Stimulated activated CD8-positive, alpha-beta memory T cell treated with anti-CD3 and anti-CD28 coated beads, Interleukin-2, amount 100 ng/mL, for 1 hour (primary cell): ENCODE data around the gene SLC49A3.
"Not testable (repeated sequence)": the region's sequence is repeated elsewhere in the genome, so short reads cannot be mapped to it uniquely, and the experiment has no call there.

Experiments
- DNase-seq, 2 donors: peaks; one replicate each; pipeline ENCODE4 v3.0.0-alpha.2; 2020; ENCODE audit warnings: low read depth in 2 of 2

The SLC49A3 gene

GRCh38 chr4:681736-682451 is 7.1 kb downstream of the SLC49A3 start:
- no peak for DNase-seq

DNA sequence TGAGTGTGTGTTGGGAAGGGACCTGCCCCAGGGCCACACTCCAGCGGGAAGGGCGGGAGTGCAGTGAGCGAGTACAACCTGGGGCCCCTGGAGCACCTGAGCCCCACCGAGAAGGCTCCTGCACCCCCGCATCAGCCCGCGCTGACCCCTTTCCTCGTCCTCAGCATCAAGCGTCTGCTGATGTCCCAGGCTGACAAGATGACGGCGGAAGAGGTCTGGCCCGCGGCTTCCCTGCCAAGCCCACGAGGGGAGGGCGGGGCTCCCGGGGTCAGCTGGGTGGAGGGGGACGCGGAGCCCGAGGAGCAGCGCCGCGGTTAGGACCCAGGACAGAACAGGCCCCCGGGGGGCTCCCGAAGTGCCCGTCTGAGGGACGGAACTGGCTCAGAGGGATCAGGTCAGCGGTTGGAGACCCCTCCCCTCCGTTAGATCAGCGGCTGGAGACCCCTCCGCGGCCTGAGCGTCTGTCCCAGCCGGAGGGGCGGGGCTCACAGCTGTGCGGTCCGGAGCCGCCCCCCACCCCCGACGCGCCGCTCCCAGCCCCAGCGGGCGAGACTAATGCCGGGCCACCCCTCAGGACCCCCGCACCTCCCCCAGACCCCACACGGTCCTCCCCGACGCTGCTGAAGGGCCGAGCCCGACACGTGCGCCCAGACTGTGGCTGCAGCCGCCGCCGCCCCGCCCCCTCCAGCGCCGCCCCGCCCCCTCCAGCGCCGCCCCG is 7.9 kb downstream of the SLC49A3 start:
- DNase-seq: no peak

DNA sequence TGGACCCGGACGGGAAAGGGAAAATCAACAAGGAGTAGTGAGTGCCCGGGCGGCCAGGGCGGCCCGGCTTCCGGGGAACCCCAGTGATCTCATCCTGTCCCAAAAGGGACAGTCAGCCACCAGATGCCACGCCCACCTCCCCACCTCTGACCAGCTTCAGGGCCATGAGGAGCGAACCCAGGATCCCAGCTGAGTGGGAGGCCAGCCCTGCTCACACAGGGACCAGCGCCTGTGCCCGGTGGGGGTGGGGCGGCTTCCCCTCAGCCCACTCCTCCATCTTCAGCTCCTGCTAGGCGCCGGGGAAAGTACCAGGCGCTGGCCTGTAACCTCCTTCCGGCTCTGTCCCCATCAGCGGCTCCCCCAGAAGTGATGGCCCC is 8.4 kb downstream of the SLC49A3 start:
- DNase-seq: no peak

DNA sequence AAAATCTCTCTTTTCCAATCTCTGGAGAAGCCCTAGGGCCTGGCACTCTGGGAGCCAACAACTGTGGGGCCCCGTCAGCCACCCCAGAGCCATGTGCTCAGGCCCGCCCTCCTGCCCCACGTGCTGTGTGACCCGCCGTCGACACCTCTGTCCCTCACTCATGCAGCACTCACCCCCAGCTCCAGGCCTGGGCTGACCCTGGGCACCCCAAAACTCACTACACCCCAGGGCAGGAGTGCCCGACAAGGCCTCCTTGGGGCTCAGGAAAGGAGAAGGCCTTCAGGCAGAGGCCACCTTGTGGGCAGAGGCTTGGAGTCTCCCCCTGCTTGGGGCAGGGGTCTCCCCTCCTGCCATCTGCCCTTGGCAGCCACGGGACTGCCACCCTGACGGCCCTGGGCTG is 8.9 kb downstream of the SLC49A3 start:
- DNase-seq: no peak

DNA sequence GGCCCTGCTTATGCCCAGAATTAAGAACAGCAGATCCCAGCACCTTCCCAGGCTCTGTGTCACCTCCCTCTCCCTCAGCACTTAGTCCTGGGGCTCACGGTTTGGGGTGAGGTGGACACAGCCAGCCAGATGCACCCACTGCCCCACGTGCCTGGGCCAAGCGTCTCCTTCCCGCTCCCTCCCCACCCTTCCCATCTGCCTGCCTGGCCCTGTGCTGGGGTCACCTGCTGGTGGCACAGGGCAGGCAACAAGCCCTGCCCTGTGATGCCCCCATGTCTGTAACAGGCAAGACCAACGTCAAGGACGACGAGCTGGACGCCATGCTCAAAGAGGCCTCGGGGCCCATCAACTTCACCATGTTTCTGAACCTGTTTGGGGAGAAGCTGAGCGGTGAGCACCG is 9.3 kb downstream of the SLC49A3 start:
- DNase-seq: no peak

DNA sequence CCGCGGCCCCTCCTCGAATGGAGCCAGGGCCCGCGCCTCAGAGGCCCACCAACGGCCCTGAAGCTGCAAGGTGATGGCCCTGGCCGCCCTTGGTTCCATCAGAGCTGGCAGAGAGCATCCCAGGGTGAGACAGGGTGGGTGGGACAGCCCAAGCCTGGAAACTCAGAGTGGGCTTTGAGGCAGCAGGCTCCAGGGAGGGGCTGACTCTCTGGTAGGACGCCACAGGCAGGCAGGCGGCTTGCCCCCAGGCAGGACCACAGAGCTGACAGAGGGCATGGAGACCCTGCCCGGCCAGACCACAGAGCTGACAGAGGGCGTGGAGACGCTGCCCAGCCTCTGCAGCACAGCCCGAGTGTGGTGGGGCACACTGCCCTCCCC is 9.9 kb downstream of the SLC49A3 start:
- no peak for DNase-seq

GRCh38 chr4:678331-679103 is 10.4 kb downstream of the SLC49A3 start:
- no peak for DNase-seq

DNA sequence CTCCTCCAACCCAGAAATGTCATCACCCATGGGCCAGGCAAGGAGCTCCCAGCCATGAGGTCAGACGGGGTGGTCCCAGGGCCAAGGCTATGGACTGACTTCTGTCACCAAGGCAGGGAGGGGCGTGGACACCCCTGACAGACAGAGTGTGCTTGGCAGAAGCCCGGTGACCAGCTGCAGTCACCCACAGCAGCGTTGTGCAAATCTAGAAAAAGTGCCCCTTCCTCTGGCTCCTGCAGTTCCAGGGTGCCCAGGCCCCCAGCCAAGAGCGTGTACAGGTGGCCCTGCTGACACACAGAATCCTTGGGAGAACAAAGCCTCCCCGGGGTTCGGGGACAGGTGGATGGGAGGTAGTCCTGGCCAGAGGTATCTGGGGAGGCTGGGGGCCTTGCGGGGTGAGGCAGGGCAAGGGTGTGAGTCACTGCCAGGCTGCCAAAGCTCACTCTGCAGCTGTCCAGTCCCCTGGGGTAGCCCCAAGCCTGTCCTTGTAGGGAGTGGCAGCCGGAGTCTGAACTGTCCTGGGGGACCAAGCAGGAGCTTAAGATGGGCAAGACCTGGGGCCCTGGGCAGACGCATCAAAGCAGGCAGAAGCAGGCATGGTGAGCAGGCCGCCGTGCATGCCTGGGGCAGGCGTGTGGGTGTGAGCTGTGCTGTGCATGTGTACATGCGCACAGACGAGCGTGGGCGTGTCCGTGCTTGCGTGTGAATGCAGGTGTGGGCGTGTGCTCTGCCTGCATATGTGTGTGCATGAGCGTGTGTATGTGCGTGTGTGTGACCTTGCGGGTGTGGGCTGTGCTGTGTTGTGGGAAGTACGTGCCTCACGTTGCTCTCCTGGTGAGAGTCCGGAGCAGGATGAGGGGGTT is 11.3 kb downstream of the SLC49A3 start:
- no peak for DNase-seq

DNA sequence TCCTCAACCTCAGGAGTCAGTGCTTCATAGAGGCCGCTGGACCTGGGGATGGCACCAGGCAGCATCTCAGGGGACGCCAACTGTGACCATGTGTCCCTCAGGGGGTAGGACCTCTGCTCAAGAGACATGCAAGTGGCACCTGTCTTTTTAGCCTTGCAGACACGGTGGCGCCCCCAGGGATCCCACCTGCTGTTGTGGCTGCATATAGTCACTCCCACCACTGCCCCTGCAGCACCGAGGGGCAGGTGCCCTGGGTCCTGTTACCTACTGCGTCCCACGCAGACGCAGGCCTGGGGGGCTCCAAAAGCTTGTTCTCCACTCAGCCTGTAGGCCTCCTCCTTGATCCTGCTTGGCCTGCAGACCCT is 12.1 kb downstream of the SLC49A3 start:
- DNase-seq: no peak

DNA sequence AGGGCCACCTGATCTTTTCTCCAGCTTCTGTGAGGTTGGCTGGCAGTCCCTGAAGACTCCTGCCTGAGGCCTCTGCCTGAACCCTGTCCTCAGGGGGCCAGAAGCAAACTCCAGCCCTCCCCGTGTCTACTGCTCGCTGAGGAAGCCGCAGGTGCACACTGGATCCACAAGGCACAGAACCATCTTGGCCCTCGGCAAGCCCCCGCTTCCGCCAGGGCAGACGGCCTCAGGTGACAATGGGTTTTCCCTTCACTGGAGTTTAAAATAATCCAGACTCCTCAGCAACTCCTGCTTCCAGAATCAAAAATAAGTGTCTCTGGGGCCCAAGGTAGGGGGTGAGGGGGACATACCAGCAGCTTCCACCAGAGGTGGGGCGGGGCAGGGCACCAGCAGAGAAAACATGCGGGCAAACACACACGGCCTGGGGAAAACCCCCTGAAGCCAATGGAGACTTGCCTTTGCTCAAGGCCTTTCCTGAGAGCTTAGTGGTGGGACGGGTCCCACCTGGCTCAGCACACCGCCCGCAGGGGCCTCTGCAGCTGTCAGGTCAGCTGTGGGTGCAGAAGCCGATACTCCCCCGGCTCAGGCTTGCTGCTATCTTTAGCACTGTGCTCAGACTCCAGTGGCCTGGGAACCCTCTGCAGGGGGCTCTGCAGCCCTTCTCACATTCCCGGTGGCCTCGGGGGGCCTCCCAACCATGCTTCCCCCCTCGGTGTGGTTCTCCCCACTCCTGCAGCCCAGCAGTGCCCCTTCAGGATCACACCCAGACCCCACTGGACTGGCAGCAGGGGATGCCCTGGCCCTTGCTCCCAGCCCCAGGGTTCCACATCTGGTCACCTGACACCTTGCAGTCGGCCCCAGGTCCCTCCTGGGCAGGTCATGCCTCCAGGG is 12.7 kb downstream of the SLC49A3 start:
- no peak for DNase-seq

GRCh38 chr4:675036-675882 is 13.7 kb downstream of the SLC49A3 start:
- DNase-seq: no peak

- DNase-seq: peak; percentile 96 to 97
Observed at GRCh38 chr4:674172-675035, 14.5 kb downstream of the SLC49A3 start, which contains the start of the genes ATP5ME and MYL5. TSS of gene ATP5ME (minus strand) at chr4:674276. CDS start at chr4:674247, 29 bp downstream. TSS of gene MYL5 (plus strand) at chr4:674542. CDS start at chr4:678027, 3,485 bp downstream.

DNA sequence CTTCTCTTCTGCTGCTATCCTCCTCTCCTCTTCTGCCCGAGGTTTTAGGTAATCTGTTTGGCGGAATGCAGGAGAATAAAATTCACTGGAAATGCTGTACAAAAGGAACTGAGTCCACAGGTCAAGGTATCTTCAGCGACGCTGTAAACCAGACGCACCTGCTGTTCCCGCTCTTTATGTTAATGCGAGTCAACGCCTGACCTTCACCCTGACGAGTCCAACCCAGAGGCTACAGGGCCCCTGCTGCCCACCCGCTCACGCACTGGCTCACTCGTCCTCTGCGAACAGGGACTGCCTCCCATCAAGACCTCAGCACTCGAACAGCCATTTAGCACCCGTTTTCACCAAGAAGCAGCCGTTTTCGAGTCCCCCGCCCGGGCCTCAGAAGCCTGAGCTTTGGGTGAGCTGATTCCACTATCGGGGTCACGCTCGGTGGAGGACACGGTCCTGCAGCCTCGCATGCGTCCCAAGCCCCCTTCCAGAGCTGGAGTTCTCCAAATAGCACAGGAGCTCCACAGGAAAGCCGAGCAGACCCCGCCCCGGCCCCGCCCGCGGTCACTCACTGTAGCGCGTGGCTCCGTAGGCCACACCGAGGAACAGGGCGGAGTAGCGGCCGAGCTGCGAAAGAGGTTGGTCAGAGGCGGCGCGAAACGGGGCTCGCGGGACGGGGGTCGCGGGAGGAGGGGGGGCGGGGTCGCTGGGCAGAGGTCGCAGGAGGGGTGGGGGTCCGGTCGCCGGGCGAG is 15.4 kb downstream of the SLC49A3 start:
- DNase-seq: no peak

- DNase-seq: no peak
Observed at GRCh38 chr4:671769-672168, 17.2 kb downstream of the SLC49A3 start.

GRCh38 chr4:669806-670559 is 19.0 kb downstream of the SLC49A3 start:
- not testable (repeated sequence) for DNase-seq

DNA sequence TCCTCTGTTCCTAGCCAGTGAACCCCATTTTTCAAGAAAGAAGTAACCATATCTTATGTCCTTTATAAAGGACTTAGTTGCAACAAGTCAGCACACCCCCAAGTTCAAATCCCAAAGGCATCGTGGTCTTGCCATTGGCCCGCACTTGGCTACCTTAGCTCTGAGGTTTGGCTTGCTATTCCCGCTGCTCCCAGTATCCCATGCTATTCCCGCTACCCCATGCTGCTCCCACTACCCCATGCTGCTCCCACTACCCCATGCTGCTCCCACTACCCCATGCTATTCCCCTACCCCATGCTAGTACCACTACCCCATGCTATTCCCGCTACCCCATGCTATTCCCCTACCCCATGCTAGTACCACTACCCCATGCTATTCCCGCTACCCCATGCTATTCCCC is 20.7 kb downstream of the SLC49A3 start:
- not testable (repeated sequence) for DNase-seq

DNA sequence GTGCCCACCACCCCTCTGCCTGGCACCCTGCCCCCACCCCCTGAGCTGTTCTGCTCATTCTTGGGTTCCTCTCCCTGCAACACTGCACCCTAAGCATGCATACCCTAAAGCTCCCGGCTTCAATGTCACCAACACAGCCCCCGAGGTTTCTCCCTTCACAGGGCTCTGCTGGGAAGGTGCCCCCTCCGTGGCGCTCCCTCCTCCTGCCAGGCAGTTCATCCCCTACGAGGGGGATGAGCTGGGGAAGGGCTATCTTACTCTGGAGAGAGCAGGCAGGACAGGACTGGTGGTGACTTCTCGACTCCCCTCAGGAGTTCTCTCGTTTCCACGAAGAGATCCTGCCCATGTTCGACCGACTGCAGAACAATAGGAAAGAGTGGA is 21.4 kb downstream of the SLC49A3 start:
- DNase-seq: no peak
